SK-N-MC (cell line): ENCODE results near the gene CENPC.

ENCODE experiments used
- EZH2 ChIP-seq: fragments of 200-600 bp; sonication (generic); IDR thresholded peaks from one replicate; pipeline ENCODE4 v1.6.1; 2017; ENCODE audit warnings: antibody characterized with exemption
- FOXP2 ChIP-seq: optimal IDR thresholded peaks from 2 replicates; pipeline ENCODE3; 2011; ENCODE audit warnings: mild to moderate bottlenecking, moderate library complexity; ENCODE audit not compliant: insufficient read depth; ENCODE audit errors: extremely low read length, control extremely low read depth
- POLR2AphosphoS5 ChIP-seq: IDR thresholded peaks from 2 replicates; pipeline ENCODE4 v1.6.1; 2012; ENCODE audit warnings: mild to moderate bottlenecking, low read depth, low read length, borderline replicate concordance

DNA sequence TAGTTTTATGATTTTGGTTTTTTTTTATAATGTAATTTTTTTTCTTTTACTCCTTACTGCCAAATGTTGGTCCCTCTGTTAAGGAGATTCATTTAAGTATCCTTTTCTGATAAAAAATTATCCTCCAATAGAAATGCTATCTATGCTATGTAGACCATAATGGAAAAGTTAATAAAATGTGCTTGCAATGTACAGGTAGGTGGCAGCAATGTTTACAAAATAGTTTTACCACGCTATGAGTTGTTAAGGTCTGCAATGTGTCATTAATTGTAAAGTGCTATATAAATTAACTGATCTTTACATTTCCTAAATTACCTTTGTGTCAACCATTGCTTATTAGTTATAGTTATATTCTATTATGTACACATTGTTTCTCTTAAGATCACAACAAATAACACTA lies 3.8 kb upstream of the CENPC start:
- no peak for TF ChIP-seq POLR2AphosphoS5
- TF ChIP-seq EZH2 = no peak
- no peak for TF ChIP-seq FOXP2
